Ammon's horn (tissue), 1 donor: ENCODE results near the gene DLG2.
A peak's percentile ranks its signal among the peaks of the same experiment; 100 is the strongest.

Experiments used
- DNase-seq: peaks from one replicate; pipeline ENCODE4 v3.0.0-alpha.2; 2016; ENCODE audit warnings: low spot score

The DLG2 gene

GRCh38 chr11:84655712-84656111, 971.4 kb downstream of the DLG2 start:
- no peak for DNase-seq

- DNase-seq, result peak; percentile 43
Observed at GRCh38 chr11:84648471-84648870, 978.7 kb downstream of the DLG2 start.

GRCh38 chr11:84645988-84646694, 981.0 kb downstream of the DLG2 start:
- DNase-seq, result no peak

- DNase-seq, result no peak
Observed at GRCh38 chr11:84642500-84642899, 984.6 kb downstream of the DLG2 start.

GRCh38 chr11:84634309-84634708, 992.8 kb downstream of the DLG2 start:
- DNase-seq, result no peak

GRCh38 chr11:84628871-84629620, 998.1 kb downstream of the DLG2 start:
- peak; percentile 44 for DNase-seq

GRCh38 chr11:84626256-84626655, 1000.9 kb downstream of the DLG2 start:
- no peak for DNase-seq

GRCh38 chr11:84612645-84613044, 1014.5 kb downstream of the DLG2 start:
- no peak for DNase-seq

GRCh38 chr11:84608837-84609196, 1018.3 kb downstream of the DLG2 start:
- no peak for DNase-seq

- DNase-seq, result no peak
Observed at GRCh38 chr11:84607975-84608836, 1018.9 kb downstream of the DLG2 start.

GRCh38 chr11:84594602-84595001, 1032.5 kb downstream of the DLG2 start:
- peak; percentile 41 for DNase-seq

GRCh38 chr11:84590106-84590505, 1037.0 kb downstream of the DLG2 start:
- DNase-seq, result no peak

GRCh38 chr11:84588131-84588829, 1038.9 kb downstream of the DLG2 start:
- DNase-seq, result no peak

GRCh38 chr11:84583106-84583505, 1044.0 kb downstream of the DLG2 start:
- DNase-seq, result no peak

- no peak for DNase-seq
Observed at GRCh38 chr11:84581083-84581482, 1046.1 kb downstream of the DLG2 start.

GRCh38 chr11:84580428-84580827, 1046.7 kb downstream of the DLG2 start:
- DNase-seq, result no peak

- DNase-seq, result no peak
Observed at GRCh38 chr11:84573868-84574267, 1053.3 kb downstream of the DLG2 start.

GRCh38 chr11:84566671-84567070, 1060.5 kb downstream of the DLG2 start:
- DNase-seq, result no peak

GRCh38 chr11:84564867-84565184, 1062.3 kb downstream of the DLG2 start:
- no peak for DNase-seq

GRCh38 chr11:84564180-84564866, 1062.8 kb downstream of the DLG2 start:
- DNase-seq, result peak; percentile 38

GRCh38 chr11:84563356-84563755, 1063.8 kb downstream of the DLG2 start:
- no peak for DNase-seq

- peak; percentile 26 for DNase-seq
Observed at GRCh38 chr11:84560206-84560605, 1066.9 kb downstream of the DLG2 start.
